ENCODE measurements around the gene OR1J4.

OR1J4 gene

GRCh38 chr9:122561446-122561845, 42.5 kb downstream of the OR1J4 start:
- no peak for TF ChIP-seq CTCF (IDR thresholded peaks at IDR 0.05; ENCODE audit: low read depth, low read length, missing control alignments)
- H3K4me3 ChIP-seq (replicated peaks; ENCODE audit: low read depth, low read length), result no peak overlapping the region
- no peak for DNase-seq (ENCODE audit: extremely low read depth, low read depth)

- no peak overlapping the region for H3K4me3 ChIP-seq (replicated peaks; ENCODE audit: low read depth, low read length)
Observed at GRCh38 chr9:122562134-122562760, 43.3 kb downstream of the OR1J4 start.

GRCh38 chr9:122567901-122568300, 49.0 kb downstream of the OR1J4 start:
- no peak overlapping the region for H3K4me3 ChIP-seq (replicated peaks; ENCODE audit: low read depth, low read length)
- no peak for TF ChIP-seq CTCF (IDR thresholded peaks at IDR 0.05; ENCODE audit: low read depth, low read length, missing control alignments)
- no peak for DNase-seq (ENCODE audit: extremely low read depth, low read depth)

More at GRCh38 chr9:122562134-122562760, 43.3 kb downstream of the OR1J4 start:
- no peak for DNase-seq (ENCODE audit: extremely low read depth, low read depth)
- no peak for TF ChIP-seq CTCF (IDR thresholded peaks at IDR 0.05; ENCODE audit: low read depth, low read length, missing control alignments)

All from HFF-Myc (cell line).